Epithelial cell of proximal tubule (primary cell): ENCODE results near the gene TENM3. TPM values are rescaled to one million over a fixed set of nuclear protein-coding genes. Genes with fewer than 3 reads are reported as not detected.
"Not testable (repeated sequence)": the region's sequence is repeated elsewhere in the genome, so short reads cannot be mapped to it uniquely, and the experiment has no call there.

ENCODE experiments used
- DNase-seq: peaks from one replicate; pipeline ENCODE4 v3.0.0-alpha.2; 2011; ENCODE audit warnings: low read depth
- H3K4me3 ChIP-seq: 2 replicates; pipeline ENCODE4 v1.5.1; 2011; ENCODE audit warnings: low read depth, mild to moderate bottlenecking, low read length
- total RNA-seq: library from RNA; depleted of rRNA; stranded (reverse); fragments of >200 nt; gene quantifications from 2 replicates; pipeline ENCODE4 v1.2.3, GENCODE V29; 2015
- TF ChIP-seq, protein P1 (sequence below): conservative IDR thresholded peaks from 2 replicates; pipeline ENCODE4 v1.5.1; 2012; ENCODE audit warnings: low read depth, mild to moderate bottlenecking, low read length

TENM3 gene
- total RNA-seq, 1 donor from 2014 or later = 2.4 TPM

GRCh38 chr4:182807346-182807745 is 564.1 kb downstream of the TENM3 start:
- H3K4me3 ChIP-seq = no peak overlapping the region
- DNase-seq = no peak
- TF ChIP-seq, protein P1, sequence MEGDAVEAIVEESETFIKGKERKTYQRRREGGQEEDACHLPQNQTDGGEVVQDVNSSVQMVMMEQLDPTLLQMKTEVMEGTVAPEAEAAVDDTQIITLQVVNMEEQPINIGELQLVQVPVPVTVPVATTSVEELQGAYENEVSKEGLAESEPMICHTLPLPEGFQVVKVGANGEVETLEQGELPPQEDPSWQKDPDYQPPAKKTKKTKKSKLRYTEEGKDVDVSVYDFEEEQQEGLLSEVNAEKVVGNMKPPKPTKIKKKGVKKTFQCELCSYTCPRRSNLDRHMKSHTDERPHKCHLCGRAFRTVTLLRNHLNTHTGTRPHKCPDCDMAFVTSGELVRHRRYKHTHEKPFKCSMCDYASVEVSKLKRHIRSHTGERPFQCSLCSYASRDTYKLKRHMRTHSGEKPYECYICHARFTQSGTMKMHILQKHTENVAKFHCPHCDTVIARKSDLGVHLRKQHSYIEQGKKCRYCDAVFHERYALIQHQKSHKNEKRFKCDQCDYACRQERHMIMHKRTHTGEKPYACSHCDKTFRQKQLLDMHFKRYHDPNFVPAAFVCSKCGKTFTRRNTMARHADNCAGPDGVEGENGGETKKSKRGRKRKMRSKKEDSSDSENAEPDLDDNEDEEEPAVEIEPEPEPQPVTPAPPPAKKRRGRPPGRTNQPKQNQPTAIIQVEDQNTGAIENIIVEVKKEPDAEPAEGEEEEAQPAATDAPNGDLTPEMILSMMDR = no peak

DNA sequence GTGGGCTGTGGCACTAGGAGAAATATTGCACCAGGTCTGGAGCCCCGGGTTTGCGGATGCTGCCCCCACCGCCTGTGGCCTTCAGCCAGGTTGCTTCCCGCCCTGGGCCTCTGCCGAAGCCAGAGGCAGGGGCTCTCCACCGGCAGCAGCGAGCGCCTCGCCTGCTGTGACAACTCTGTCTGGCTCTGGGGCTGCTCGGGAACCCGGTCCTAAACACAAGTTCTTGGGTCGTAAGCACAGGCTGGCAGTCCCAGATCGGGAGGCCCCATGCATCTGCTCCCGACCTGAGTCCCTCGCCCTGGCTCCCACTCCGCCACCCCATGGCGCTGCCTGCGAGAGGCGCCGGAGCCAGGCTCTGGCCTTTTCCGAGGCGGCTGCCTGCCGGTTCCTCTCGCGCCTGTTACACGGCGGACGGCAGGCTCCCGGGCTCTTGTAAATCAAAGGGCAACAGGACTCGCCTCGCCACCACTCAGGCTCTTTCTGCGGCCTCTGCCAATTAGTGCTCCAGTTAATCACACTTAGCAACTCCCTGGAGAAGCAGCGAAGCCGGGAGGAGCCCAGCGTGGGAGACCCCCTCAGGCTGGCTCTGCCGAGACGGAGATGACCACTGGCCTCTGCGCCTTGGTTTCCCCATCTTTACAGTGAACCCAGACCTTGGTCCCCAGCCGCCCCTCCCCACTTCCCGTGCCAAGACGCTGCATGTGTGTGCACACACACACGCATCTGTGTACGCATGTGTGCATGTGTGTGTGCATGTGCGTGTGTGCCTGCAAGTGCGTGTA is 564.8 kb downstream of the TENM3 start:
- DNase-seq = no peak
- no peak overlapping the region for H3K4me3 ChIP-seq
- TF ChIP-seq, protein P1 = no peak

DNA sequence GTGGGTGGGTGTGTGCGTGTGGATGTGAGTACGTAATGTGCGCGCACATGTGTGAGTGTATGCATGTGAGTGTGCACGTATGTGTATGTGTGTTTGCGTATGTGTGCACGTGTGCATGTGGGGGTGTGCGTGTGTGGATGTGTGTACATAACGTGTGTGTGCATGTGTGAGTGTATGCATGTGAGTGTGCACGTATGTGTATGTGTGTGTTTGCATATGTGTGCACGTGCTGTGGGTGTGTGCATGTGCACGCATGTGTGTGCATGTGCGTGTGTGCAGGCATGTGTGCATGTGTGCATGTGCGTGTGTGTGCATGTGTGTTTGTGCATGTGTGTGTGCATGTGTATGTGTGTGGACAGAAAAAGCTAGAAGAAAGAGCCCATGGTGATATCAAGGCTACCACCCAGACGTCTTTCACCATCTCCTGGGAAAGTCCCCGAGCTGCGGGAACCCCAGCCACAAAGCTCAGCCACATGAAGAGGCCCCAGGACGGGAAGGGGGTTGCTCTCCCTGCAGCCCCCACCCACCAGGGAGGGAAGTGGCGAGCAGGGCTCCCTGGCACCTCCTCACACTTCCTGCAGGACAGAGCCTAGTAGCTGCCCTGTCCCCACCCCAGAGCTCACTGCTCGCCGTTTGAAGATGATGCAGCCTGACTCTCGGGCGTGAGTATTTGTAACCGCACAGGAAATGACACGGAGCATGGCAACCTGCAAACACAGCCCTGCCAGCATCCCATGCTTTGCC is 565.6 kb downstream of the TENM3 start:
- TF ChIP-seq, protein P1 = no peak
- DNase-seq = no peak

DNA sequence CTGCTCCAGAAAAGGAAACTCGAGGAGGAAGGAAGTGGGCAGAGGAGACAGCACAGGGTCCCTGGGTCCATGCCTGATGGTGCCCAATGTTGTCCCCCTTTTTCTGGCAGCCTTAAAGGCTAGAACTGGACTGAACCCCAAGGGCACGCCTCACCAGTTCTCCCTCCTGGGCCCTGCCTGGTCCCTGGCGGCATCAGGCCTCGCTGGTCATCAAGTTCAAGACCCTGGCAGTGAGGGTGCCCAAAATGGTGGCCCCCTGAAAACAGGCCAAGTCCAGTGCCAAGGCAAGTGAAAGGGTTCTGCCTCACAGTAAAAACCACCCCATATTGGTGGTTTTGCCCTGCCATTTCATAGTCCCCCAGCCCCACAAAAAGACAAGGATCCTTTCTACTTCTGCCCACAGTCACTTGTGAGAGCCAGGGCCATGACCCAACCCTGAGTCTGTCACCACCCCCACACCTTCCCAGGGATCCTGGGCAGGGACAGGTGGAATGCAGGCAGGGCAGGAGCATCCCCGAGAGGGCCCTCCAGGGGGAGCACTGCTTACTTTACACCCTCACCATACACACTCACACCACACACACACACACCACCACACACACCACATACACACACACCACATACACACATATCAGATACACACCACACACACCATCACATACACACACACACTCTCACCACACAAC is 566.4 kb downstream of the TENM3 start:
- no peak for DNase-seq
- TF ChIP-seq, protein P1 = no peak
- H3K4me3 ChIP-seq = no peak overlapping the region

More for the DNA sequence above, 565.6 kb downstream of the TENM3 start:
- no peak overlapping the region for H3K4me3 ChIP-seq

GRCh38 chr4:182810103-182810615 is 567.0 kb downstream of the TENM3 start:
- no peak for DNase-seq
- TF ChIP-seq, protein P1 = no peak
- no peak overlapping the region for H3K4me3 ChIP-seq

GRCh38 chr4:182812916-182813315 is 569.7 kb downstream of the TENM3 start:
- no peak overlapping the region for H3K4me3 ChIP-seq
- TF ChIP-seq, protein P1 = no peak
- no peak for DNase-seq

- not testable (repeated sequence) for H3K4me3 ChIP-seq, DNase-seq
Observed at GRCh38 chr4:182814065-182814464, 570.9 kb downstream of the TENM3 start.
